ENCODE measurements around the gene ZNF639.
"Not testable (repeated sequence)": the region's sequence is repeated elsewhere in the genome, so short reads cannot be mapped to it uniquely, and the experiment has no call there.

The ZNF639 gene

DNA sequence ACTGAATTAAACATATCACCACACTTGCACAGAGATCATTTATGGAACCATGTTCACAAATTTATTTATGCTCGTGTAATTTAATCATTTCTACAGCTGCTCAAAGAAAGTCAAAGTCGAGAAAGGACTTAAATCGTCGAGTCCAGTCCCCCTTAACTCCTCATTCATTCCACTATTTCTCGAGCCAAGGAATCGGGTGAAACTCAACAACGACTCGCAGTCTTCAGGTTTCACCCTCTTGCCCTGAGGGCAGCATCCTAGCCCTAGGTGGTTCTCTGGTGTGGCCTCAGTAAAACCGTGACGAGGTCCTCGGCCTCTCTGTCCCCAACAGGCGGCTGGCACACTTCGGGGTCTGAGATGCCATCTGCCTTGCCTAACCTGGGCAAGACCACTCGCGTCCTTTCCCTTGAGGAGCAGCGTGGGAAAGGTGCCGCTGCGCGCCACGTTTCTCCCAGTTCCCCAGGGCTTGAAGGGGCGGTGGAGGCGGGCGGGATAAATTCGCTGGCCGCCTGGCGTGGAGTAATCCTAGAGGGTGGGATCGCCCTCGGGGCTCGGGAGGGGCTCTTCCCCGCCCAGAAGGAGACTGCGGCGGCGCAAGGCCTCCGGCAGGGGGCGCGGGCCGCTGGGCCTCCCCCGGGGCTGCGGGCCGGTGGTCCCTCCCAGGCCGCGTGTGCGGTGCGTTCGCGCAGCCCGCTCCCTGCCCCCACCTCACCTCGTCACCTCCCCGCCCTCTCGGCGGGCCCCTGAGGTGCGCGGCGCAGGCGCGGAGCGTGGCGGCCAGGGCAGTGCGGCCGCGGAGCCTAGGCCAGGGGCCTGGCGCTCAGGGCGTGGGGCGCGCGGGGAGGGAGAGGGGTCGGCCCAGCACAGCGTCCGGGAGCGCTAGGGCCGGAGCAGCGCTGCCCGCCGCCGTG is at the start of gene ZNF639:
Gene ZNF639 (plus strand): TSS at position 746 of the 911 bp plus-strand sequence. CDS start 5,263 bp downstream, outside the sequence.
- TF ChIP-seq, protein P1, sequence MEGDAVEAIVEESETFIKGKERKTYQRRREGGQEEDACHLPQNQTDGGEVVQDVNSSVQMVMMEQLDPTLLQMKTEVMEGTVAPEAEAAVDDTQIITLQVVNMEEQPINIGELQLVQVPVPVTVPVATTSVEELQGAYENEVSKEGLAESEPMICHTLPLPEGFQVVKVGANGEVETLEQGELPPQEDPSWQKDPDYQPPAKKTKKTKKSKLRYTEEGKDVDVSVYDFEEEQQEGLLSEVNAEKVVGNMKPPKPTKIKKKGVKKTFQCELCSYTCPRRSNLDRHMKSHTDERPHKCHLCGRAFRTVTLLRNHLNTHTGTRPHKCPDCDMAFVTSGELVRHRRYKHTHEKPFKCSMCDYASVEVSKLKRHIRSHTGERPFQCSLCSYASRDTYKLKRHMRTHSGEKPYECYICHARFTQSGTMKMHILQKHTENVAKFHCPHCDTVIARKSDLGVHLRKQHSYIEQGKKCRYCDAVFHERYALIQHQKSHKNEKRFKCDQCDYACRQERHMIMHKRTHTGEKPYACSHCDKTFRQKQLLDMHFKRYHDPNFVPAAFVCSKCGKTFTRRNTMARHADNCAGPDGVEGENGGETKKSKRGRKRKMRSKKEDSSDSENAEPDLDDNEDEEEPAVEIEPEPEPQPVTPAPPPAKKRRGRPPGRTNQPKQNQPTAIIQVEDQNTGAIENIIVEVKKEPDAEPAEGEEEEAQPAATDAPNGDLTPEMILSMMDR (IDR thresholded peaks at IDR 0.05; ENCODE audit: low read depth, low read length) = peak; percentile 71
- peak within 1 kb of the TSS; percentile 88 for H3K4me3 ChIP-seq (ENCODE audit: low read depth, low read length)
- in situ Hi-C loops (cut with HindIII; ENCODE audit: low sequenced_read_pairs) = loop anchor here (25.0 kb wide), 1 partner anchor 185 kb away; the partner anchor contains the start of gene PIK3CA
- peak; percentile 86 for DNase-seq (ENCODE audit: low read depth, low spot score)

GRCh38 chr3:179274434-179274833 is 48.4 kb upstream of the ZNF639 start:
- in situ Hi-C loops (cut with HindIII; ENCODE audit: low sequenced_read_pairs); DNase-seq (ENCODE audit: low read depth, low spot score); H3K4me3 ChIP-seq (ENCODE audit: low read depth, low read length): not testable (repeated sequence)

DNA sequence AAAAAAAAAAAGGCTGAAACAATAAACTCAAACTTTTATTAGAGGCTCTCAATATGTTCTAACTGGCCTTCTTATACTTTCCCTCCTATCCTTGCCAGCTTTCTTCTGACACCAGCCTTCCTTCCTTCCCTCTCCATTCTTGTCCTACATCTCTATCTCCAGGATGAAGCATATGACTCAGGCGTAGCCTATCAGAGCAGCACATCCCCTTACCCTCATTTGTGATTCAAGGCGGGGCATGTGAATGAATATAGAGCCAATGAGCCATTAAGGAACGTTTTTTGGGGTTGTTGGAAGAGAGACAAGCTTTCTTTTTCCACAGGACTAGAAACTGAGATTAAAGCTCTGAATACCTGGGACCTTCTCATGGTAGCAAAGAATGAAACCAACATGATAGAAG is 46.8 kb upstream of the ZNF639 start:
- H3K4me3 ChIP-seq (ENCODE audit: low read depth, low read length) = no peak overlapping the region
- DNase-seq (ENCODE audit: low read depth, low spot score) = no peak
- TF ChIP-seq, protein P1 (IDR thresholded peaks at IDR 0.05; ENCODE audit: low read depth, low read length) = no peak
- in situ Hi-C loops (cut with HindIII; ENCODE audit: low sequenced_read_pairs) = no loop called here

- H3K4me3 ChIP-seq (ENCODE audit: low read depth, low read length) = no peak overlapping the region
- DNase-seq (ENCODE audit: low read depth, low spot score) = no peak
- in situ Hi-C loops (cut with HindIII; ENCODE audit: low sequenced_read_pairs) = no loop called here
- TF ChIP-seq, protein P1 (IDR thresholded peaks at IDR 0.05; ENCODE audit: low read depth, low read length) = no peak
These were observed 46.1 kb upstream of the ZNF639 start for GRCh38 chr3:179276743-179277142.

GRCh38 chr3:179278151-179278550 is 44.7 kb upstream of the ZNF639 start:
- in situ Hi-C loops (cut with HindIII; ENCODE audit: low sequenced_read_pairs) = no loop called here
- no peak overlapping the region for H3K4me3 ChIP-seq (ENCODE audit: low read depth, low read length)
- DNase-seq (ENCODE audit: low read depth, low spot score) = no peak
- TF ChIP-seq, protein P1 (IDR thresholded peaks at IDR 0.05; ENCODE audit: low read depth, low read length) = no peak

- in situ Hi-C loops (cut with HindIII; ENCODE audit: low sequenced_read_pairs) = no loop called here
- TF ChIP-seq, protein P1 (IDR thresholded peaks at IDR 0.05; ENCODE audit: low read depth, low read length) = no peak
- no peak for DNase-seq (ENCODE audit: low read depth, low spot score)
- no peak overlapping the region for H3K4me3 ChIP-seq (ENCODE audit: low read depth, low read length)
These were observed 43.7 kb upstream of the ZNF639 start for GRCh38 chr3:179278932-179279693.

All from astrocyte of the spinal cord (primary cell).